WTC11 (cell line): ENCODE results near the gene KBTBD7.

ENCODE experiments used
- ATF3 ChIP-seq: sonication (generic); formaldehyde crosslinking; conservative IDR thresholded peaks from 2 replicates; pipeline ENCODE4 v1.8.1; 2022; ENCODE audit warnings: mild to moderate bottlenecking, missing genetic modification reagents
- CBFB ChIP-seq: sonication (generic); formaldehyde crosslinking; IDR thresholded peaks from 2 replicates; pipeline ENCODE4 v1.8.1; 2022; ENCODE audit warnings: mild to moderate bottlenecking, low read depth, missing genetic modification reagents
- EMX1 ChIP-seq: fragments of 250-450 bp; sonication (Bioruptor Pico); IDR thresholded peaks from 2 replicates; pipeline ENCODE4 v1.8.0; 2021; ENCODE audit warnings: mild to moderate bottlenecking
- JUN ChIP-seq: sonication (generic); formaldehyde crosslinking; IDR thresholded peaks from 2 replicates; pipeline ENCODE4 v1.8.0; 2023; ENCODE audit warnings: mild to moderate bottlenecking, missing genetic modification reagents
- MAX ChIP-seq: sonication (generic); formaldehyde crosslinking; IDR thresholded peaks from 2 replicates; pipeline ENCODE4 v1.8.0; 2022; ENCODE audit warnings: mild to moderate bottlenecking, missing genetic modification reagents
- RELA ChIP-seq: sonication (generic); formaldehyde crosslinking; IDR thresholded peaks from 2 replicates; pipeline ENCODE4 v1.8.1; 2022; ENCODE audit warnings: missing genetic modification reagents, mild to moderate bottlenecking, borderline replicate concordance
- SP1 ChIP-seq: sonication (generic); formaldehyde crosslinking; conservative IDR thresholded peaks from 2 replicates; pipeline ENCODE4 v1.8.1; 2022; ENCODE audit warnings: missing genetic modification reagents
- TF ChIP-seq, protein P1 (sequence below): fragments of 200-600 bp; IDR thresholded peaks from 2 replicates; pipeline ENCODE4 v1.8.0; 2022; ENCODE audit warnings: antibody characterized with exemption
- TF ChIP-seq, protein P2 (sequence below): sonication (generic); formaldehyde crosslinking; IDR thresholded peaks from 2 replicates; pipeline ENCODE4 v1.8.1; 2023; ENCODE audit warnings: mild to moderate bottlenecking, missing genetic modification reagents
- TF ChIP-seq, protein P3 (sequence below): sonication (generic); formaldehyde crosslinking; IDR thresholded peaks from 2 replicates; pipeline ENCODE4 v1.8.1; 2022; ENCODE audit warnings: missing genetic modification reagents, borderline replicate concordance
- TF ChIP-seq, protein P4 (sequence below): sonication (generic); formaldehyde crosslinking; IDR thresholded peaks from 2 replicates; pipeline ENCODE4 v1.8.0; 2023; ENCODE audit warnings: mild to moderate bottlenecking, missing genetic modification reagents
- TF ChIP-seq, protein P5 (sequence below): sonication (generic); formaldehyde crosslinking; IDR thresholded peaks from 2 replicates; pipeline ENCODE4 v1.8.1; 2023; ENCODE audit warnings: mild to moderate bottlenecking, moderate library complexity, missing genetic modification reagents

GRCh38 chr13:41231786-41232185 lies 37.4 kb upstream of the KBTBD7 start:
- TF ChIP-seq, protein P1, sequence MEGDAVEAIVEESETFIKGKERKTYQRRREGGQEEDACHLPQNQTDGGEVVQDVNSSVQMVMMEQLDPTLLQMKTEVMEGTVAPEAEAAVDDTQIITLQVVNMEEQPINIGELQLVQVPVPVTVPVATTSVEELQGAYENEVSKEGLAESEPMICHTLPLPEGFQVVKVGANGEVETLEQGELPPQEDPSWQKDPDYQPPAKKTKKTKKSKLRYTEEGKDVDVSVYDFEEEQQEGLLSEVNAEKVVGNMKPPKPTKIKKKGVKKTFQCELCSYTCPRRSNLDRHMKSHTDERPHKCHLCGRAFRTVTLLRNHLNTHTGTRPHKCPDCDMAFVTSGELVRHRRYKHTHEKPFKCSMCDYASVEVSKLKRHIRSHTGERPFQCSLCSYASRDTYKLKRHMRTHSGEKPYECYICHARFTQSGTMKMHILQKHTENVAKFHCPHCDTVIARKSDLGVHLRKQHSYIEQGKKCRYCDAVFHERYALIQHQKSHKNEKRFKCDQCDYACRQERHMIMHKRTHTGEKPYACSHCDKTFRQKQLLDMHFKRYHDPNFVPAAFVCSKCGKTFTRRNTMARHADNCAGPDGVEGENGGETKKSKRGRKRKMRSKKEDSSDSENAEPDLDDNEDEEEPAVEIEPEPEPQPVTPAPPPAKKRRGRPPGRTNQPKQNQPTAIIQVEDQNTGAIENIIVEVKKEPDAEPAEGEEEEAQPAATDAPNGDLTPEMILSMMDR = no peak
- TF ChIP-seq CBFB (CRISPR knock-in tag) (no peak), RELA (CRISPR knock-in tag) (no peak), SP1 (CRISPR knock-in tag) (no peak), JUN (CRISPR knock-in tag) (no peak), ATF3 (CRISPR knock-in tag) (no peak), EMX1 (CRISPR knock-in tag) (no peak), MAX (CRISPR knock-in tag) (no peak)
- TF ChIP-seq, protein P2, sequence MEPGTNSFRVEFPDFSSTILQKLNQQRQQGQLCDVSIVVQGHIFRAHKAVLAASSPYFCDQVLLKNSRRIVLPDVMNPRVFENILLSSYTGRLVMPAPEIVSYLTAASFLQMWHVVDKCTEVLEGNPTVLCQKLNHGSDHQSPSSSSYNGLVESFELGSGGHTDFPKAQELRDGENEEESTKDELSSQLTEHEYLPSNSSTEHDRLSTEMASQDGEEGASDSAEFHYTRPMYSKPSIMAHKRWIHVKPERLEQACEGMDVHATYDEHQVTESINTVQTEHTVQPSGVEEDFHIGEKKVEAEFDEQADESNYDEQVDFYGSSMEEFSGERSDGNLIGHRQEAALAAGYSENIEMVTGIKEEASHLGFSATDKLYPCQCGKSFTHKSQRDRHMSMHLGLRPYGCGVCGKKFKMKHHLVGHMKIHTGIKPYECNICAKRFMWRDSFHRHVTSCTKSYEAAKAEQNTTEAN = no peak
- TF ChIP-seq, protein P3, sequence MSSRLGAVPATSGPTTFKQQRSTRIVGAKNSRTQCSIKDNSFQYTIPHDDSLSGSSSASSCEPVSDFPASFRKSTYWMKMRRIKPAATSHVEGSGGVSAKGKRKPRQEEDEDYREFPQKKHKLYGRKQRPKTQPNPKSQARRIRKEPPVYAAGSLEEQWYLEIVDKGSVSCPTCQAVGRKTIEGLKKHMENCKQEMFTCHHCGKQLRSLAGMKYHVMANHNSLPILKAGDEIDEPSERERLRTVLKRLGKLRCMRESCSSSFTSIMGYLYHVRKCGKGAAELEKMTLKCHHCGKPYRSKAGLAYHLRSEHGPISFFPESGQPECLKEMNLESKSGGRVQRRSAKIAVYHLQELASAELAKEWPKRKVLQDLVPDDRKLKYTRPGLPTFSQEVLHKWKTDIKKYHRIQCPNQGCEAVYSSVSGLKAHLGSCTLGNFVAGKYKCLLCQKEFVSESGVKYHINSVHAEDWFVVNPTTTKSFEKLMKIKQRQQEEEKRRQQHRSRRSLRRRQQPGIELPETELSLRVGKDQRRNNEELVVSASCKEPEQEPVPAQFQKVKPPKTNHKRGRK (CRISPR knock-in tag) = no peak
- TF ChIP-seq, protein P4, sequence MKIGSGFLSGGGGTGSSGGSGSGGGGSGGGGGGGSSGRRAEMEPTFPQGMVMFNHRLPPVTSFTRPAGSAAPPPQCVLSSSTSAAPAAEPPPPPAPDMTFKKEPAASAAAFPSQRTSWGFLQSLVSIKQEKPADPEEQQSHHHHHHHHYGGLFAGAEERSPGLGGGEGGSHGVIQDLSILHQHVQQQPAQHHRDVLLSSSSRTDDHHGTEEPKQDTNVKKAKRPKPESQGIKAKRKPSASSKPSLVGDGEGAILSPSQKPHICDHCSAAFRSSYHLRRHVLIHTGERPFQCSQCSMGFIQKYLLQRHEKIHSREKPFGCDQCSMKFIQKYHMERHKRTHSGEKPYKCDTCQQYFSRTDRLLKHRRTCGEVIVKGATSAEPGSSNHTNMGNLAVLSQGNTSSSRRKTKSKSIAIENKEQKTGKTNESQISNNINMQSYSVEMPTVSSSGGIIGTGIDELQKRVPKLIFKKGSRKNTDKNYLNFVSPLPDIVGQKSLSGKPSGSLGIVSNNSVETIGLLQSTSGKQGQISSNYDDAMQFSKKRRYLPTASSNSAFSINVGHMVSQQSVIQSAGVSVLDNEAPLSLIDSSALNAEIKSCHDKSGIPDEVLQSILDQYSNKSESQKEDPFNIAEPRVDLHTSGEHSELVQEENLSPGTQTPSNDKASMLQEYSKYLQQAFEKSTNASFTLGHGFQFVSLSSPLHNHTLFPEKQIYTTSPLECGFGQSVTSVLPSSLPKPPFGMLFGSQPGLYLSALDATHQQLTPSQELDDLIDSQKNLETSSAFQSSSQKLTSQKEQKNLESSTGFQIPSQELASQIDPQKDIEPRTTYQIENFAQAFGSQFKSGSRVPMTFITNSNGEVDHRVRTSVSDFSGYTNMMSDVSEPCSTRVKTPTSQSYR (CRISPR knock-in tag) = no peak
- TF ChIP-seq, protein P5, sequence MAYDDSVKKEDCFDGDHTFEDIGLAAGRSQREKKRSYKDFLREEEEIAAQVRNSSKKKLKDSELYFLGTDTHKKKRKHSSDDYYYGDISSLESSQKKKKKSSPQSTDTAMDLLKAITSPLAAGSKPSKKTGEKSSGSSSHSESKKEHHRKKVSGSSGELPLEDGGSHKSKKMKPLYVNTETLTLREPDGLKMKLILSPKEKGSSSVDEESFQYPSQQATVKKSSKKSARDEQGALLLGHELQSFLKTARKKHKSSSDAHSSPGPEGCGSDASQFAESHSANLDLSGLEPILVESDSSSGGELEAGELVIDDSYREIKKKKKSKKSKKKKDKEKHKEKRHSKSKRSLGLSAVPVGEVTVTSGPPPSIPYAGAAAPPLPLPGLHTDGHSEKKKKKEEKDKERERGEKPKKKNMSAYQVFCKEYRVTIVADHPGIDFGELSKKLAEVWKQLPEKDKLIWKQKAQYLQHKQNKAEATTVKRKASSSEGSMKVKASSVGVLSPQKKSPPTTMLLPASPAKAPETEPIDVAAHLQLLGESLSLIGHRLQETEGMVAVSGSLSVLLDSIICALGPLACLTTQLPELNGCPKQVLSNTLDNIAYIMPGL (CRISPR knock-in tag) = no peak
